Stimulated activated CD4-positive, alpha-beta T cell treated with anti-CD3 and anti-CD28 coated beads, Interleukin-1b, Interleukin-23, amount 100 ng/mL, for 48 hours (primary cell): Measurements from ENCODE around the gene PBX3.

Experiments used
- DNase-seq: peaks from one replicate; pipeline ENCODE4 v3.0.0-alpha.2; 2020

The PBX3 gene

DNA sequence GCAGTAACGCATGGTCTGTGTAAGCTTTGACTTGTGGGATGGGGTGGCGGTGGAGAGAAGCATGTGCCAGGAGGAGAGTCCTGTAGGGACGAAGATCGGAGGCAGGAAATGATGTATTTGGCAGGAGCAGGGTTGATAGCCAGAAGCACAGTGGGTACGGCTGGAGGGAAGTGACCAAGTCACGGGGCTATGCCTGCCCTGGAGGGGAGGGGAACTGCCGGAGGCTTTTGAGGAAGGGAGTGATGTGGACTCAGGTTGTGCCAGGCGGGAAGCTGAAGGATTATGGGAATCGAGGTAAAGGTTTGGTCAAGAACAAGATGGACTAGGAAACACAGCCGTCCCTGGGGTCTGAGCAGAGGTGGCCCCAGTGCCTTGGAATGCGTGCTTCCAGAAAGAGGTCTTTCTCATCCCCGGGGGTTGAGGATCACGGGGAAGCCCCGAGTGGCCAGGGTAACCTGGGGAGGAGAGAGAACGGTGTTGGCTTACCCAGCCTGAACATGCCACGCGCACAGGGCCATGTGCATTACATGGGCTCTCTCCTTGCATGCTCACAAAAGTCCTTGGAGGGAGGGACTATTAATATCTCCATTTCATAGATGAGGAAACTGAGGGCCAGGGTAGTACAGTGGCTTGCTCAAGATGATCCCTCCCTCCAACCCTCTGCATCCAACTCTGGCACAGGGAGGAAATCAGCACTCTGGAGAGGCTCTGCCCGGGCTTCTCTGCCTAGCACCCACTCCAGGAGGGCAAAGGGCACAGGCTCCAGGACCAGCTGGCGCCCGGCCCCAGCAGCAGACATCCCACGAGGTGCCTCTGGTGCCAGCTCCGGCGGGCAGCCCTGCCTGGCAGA lies 253.8 kb downstream of the PBX3 start:
- DNase-seq = no peak

DNA sequence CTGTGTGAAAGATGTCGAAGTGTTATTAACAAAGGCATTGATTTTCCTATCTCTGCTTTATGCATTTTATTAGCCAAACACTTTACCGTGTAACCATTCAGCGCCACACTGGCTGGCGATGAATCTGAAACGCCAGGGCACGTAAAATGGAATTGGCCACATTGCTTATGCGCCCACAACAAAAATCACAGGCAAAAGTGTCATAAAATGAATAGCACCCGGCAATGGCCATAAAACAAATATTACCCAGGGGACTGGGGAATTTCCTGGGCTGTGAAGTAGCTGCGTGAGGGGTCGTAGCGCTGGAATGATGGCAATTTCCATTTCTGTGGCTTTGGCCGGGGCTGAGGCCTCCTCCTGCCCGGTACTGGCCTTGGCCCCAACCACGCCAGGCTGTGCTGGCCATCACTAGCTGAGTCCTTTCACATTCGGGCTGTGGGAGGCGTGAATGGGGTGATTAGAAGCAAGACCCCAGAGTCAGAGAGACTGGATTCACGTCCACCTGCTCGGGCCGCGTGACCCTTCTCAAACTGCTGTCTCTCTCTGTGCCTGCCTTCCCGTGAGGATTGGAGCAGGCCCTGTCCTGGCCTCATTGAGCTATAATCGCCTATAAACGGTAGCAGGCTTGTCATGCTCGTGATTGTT lies 254.5 kb downstream of the PBX3 start:
- DNase-seq = no peak

DNA sequence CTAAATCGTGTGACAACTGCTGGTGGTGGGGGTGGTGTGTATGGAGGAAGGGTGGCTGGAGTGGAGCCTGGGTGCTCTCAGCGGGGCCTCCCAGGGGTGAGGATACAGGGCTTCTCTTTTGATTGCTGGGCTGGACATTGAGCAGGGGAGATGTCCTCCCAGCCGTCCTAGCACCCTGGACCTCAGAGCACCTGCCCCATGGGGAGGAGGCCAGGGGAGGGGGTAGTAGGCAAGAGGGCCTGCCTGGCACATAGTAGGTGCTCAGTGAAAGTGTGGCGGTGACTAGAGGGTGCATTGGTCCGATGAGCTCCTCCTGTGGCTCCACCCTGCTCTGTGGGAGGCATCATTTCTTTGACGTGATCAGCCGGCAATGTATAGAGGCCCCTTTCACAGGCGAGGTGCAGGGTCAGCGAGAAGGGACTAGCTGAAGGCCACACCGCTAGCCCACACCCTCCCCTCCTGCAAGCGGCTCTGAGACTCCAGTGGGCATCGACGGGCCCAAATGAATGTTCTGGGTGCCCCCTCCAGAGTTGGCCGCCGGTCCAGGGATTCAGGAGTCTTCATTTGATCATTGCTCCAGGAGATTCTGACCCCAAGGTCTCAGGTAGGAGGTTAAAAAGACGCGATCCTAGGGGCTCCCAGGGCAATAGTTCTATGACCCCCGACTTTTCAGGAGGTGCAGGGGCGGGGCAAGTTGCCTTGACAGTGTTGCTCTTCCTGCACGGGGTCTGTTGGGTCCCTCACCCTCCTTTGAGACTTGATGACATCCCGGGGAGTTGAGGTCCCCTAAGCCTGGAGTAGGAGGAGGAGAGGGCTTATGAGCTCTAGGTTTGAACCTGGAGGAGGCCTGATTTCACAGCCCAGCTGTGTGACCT lies 255.5 kb downstream of the PBX3 start:
- no peak for DNase-seq

DNA sequence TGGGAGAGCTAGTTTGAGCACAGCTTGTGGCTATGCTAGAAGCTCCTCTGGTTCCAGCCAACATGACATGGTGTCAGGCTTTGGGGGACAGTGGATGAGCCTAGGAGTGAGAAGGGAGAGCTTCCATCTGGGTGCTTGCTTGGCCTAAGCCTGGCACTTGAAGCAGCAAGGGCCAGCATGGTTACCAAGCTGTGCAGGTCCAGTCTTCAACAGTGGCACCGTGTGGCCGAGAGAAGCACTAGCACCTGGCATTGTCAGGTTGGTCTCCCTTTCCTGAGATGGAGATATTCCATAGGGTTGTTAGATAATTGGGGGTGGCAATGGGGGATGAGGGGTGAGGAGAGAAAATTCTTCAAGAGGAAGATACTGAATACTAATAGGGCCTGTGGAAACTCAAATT lies 261.9 kb downstream of the PBX3 start:
- no peak for DNase-seq

DNA sequence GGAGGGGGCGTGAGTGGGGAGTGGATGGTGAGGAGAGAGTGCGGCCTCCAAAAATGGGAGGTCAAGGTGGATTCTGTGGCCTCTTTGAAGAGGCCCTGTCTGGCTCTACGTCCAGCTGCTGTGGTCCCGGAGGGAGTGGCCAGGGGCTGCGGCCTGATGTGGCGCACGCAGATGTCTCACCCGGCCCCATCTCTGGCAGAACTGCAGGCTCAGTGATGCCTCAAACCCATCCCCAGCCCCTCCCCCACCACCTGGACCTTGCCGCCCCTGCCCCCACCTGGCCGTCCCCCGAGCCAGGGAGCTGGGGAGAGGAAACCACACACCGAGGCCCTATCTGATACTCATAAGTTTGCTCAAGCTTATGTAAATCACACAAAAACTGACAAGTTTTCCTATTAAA lies 267.6 kb downstream of the PBX3 start:
- DNase-seq = no peak

DNA sequence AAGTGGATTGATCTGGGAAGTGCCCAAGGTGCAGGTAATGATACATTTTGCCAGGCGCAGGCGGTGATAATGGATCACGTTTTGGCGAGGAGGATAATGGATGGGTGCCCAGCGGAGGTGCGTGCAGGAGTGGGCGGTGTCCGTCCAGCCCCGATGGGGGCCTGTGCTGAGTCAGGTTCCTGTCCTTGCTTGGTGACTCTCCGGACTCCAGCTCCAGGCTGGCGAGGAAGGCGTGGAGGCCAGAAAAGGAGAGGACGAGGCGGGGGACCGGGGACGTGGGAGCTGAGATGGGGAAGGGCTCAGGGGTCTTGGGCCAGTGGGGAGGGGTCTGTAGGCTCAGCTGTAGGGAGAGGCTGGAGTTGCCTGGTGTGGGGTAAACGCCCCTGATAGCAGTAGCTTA lies 268.3 kb downstream of the PBX3 start:
- no peak for DNase-seq

GRCh38 chr9:126016579-126017290 lies 269.6 kb downstream of the PBX3 start:
- DNase-seq = no peak
